Small intestine (tissue), 4 donors: ENCODE data around the gene SLC4A2. TPM values are rescaled to one million over a fixed set of nuclear protein-coding genes. Genes with fewer than 3 reads are reported as not detected.

Experiments used
- polyA plus RNA-seq, 4 donors: library from polyadenylated mRNA; stranded (reverse) in 3 of 4; unstranded in 1 of 4; fragments of 200-250 nt in 3 of 4; fragments of 120-200 nt in 1 of 4; gene quantifications; one replicate each; pipeline versions ENCODE4 v1.2.1 to v1.2.3, GENCODE V29; 2013
- donor health status: healthy with polysubstance abuse.
- donor health status: Bipolar disorder and iron deficiency.
- donor health status: healthy.

The SLC4A2 gene
- polyA plus RNA-seq, 4 donors, result 91.5 to 132 (median 103) TPM

Other genes starting within 250 kb of the SLC4A2 start
- 100 to 1,000 TPM in 3 of 4 donors, 10 to 100 TPM in 1; 72.7 to 325 (median 173) TPM for gene AOC1, start 207.1 kb upstream of the SLC4A2 start, polyA plus RNA-seq
- gene KCNH2, start 81.3 kb upstream of the SLC4A2 start, polyA plus RNA-seq, result 1 to 10 TPM in 3 of 4 donors, not detected in 1; 2.4 to 5.7 (median 3.7) TPM
- gene NOS3, start 68.6 kb upstream of the SLC4A2 start, polyA plus RNA-seq, result 10 to 100 TPM in 1 of 4 donors, 1 to 10 TPM in 1, under 1 TPM in 2; 0.45 to 14.7 (median 4.7) TPM
- 1 to 10 TPM in 2 of 4 donors, under 1 TPM in 2; 0.22 to 1.6 (median 0.77) TPM for gene ATG9B, start 35.1 kb upstream of the SLC4A2 start, polyA plus RNA-seq
- 10 to 100 TPM; 15.4 to 29.9 (median 16.2) TPM for gene ABCB8, start 31.1 kb upstream of the SLC4A2 start, polyA plus RNA-seq
- 10 to 100 TPM in 1 of 4 donors, 1 to 10 TPM in 3; 2.8 to 10.7 (median 3.6) TPM for gene ASIC3, start 11.1 kb upstream of the SLC4A2 start, polyA plus RNA-seq
- 10 to 100 TPM; 10.8 to 19.7 (median 11.9) TPM for gene CDK5, start 1.7 kb upstream of the SLC4A2 start, polyA plus RNA-seq
- 100 to 1,000 TPM in 3 of 4 donors, 10 to 100 TPM in 1; 95.2 to 248 (median 126) TPM for gene FASTK, start 21.2 kb downstream of the SLC4A2 start, polyA plus RNA-seq
- gene TMUB1, start 23.9 kb downstream of the SLC4A2 start, polyA plus RNA-seq, result 100 to 1,000 TPM in 1 of 4 donors, 10 to 100 TPM in 3; 66.4 to 144 (median 77.2) TPM
- 10 to 100 TPM; 46.5 to 57.9 (median 54.4) TPM for gene AGAP3, start 26.9 kb downstream of the SLC4A2 start, polyA plus RNA-seq
- under 1 TPM in 1 of 4 donors, not detected in 3; 0.06 TPM for gene GBX1, start 108.1 kb downstream of the SLC4A2 start, polyA plus RNA-seq
- not detected for gene ASB10, start 127.7 kb downstream of the SLC4A2 start, polyA plus RNA-seq
- gene H2BK1, start 150.9 kb downstream of the SLC4A2 start, polyA plus RNA-seq, result not detected
- 10 to 100 TPM; 11.0 to 23.7 (median 13.5) TPM for gene ABCF2, start 167.6 kb downstream of the SLC4A2 start, polyA plus RNA-seq
- gene CHPF2, start 172.9 kb downstream of the SLC4A2 start, polyA plus RNA-seq, result 10 to 100 TPM; 11.6 to 27.2 (median 18.1) TPM
- 10 to 100 TPM in 2 of 4 donors, 1 to 10 TPM in 1, under 1 TPM in 1; 0.89 to 16.0 (median 10.3) TPM for gene SMARCD3, start 189.1 kb downstream of the SLC4A2 start, polyA plus RNA-seq